NCI-H2227 (cell line): ENCODE measurements around the gene CPNE2.
"Not testable (repeated sequence)": the region's sequence is repeated elsewhere in the genome, so short reads cannot be mapped to it uniquely, and the experiment has no call there.

ENCODE experiments used
- DNase-seq: peaks from one replicate; lab custom pipeline; 2025; ENCODE audit not compliant: unreplicated experiment; lab: John Stamatoyannopoulos, UW

Gene CPNE2

GRCh38 chr16:57189527-57189926, 97.1 kb downstream of the CPNE2 start:
- DNase-seq, result not testable (repeated sequence)

GRCh38 chr16:57190136-57190535, 97.8 kb downstream of the CPNE2 start:
- DNase-seq, result no peak

- DNase-seq, result no peak
Measured at GRCh38 chr16:57191056-57191571, 98.7 kb downstream of the CPNE2 start.

- no peak for DNase-seq
Measured at GRCh38 chr16:57192146-57192545, 99.8 kb downstream of the CPNE2 start.

- no peak for DNase-seq
Measured at GRCh38 chr16:57192720-57193486, 100.5 kb downstream of the CPNE2 start.

GRCh38 chr16:57194512-57194911, 102.1 kb downstream of the CPNE2 start:
- no peak for DNase-seq

GRCh38 chr16:57196286-57196685, 103.9 kb downstream of the CPNE2 start:
- no peak for DNase-seq

GRCh38 chr16:57196753-57197152, 104.4 kb downstream of the CPNE2 start:
- DNase-seq, result no peak
